Measurements from ENCODE around the gene ADGRB3. TPM values are rescaled to one million over a fixed set of nuclear protein-coding genes. Genes with fewer than 3 reads are reported as not detected.

The ADGRB3 gene
- total RNA-seq, 4 donors from 2014 or later = 1.6 to 2.6 (median 1.8) TPM

DNA sequence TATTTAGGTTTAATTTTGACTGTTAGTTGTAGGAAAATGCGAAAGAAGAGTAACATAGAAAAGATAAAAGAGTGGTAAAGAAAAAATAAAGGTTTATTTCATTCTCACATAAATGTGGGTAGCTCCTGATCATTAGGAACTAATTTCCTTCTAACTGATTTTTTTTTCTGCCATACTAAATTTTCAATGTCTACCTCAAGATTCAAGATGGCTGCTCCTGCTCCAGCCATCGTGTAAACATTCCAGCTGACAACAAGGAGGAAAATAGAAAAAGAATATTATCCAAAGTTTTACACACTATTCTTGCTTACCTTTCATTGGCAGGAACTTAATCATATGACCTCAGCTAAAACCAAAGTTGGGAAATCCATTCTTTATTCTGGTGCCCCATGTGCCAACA lies 673.5 kb downstream of the ADGRB3 start:
- TF ChIP-seq CTCF (IDR thresholded peaks at IDR 0.05; ENCODE audit: low read depth) = no peak

DNA sequence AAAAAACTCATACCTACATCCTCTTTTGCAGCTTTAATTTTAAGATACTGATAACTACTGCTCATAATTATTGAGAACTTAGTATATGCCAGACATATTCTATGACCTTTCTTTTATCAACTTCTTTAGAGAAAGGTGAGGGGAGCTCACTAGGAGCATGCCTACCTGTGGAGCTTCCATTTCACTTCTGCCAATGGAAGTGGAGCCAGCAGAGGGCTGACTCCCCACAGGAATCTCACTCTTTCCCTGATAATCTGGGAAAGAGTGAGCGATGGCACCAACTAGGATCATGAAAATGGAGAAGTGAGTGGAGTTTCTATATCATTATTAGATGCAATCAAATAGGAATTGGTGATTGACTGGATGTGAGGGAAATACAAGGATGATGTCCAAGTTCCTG lies 676.8 kb downstream of the ADGRB3 start:
- TF ChIP-seq CTCF (IDR thresholded peaks at IDR 0.05; ENCODE audit: low read depth) = no peak

GRCh38 chr6:69314001-69314400 lies 678.9 kb downstream of the ADGRB3 start:
- no peak for TF ChIP-seq CTCF (IDR thresholded peaks at IDR 0.05; ENCODE audit: low read depth)

DNA sequence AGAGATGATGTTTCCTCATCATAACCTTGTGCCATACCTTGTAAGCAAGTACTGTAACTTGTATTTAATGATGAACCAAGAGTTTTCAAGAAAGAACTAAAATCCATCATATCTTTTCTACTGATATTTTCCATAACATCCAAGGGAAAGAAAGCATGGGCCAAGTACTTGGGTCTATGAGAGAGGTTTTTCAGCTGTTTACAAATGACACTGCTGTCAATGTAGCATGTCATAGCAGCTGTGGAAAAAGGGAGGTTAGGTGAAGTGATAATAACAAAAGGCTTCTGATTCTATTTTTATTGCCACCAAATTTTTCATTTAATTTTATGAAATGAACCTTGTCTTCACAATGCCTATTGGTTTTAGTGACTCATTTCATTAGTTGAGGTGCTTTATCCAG lies 679.4 kb downstream of the ADGRB3 start:
- TF ChIP-seq CTCF (IDR thresholded peaks at IDR 0.05; ENCODE audit: low read depth) = no peak

DNA sequence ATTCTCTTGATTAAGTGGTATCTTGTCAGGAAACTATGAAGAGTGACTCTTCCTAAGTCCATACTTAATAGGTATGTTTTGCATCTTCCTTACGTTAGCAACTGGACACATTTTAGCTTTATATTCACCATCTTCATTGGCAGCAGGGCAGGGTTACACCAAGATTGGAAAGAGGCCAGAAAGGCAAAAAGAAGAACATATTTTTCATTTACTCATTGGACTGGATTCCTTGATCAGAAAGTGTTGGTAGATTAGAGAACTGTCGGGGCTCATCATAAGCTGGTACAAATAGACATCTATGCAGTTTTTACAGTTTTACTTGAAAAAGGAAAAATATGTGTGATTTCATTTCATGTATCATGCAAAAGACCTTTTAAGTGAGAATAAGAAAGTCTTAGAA lies 696.8 kb downstream of the ADGRB3 start:
- TF ChIP-seq CTCF (IDR thresholded peaks at IDR 0.05; ENCODE audit: low read depth) = no peak

- TF ChIP-seq CTCF (IDR thresholded peaks at IDR 0.05; ENCODE audit: low read depth) = no peak
Measured at GRCh38 chr6:69337311-69337710, 702.2 kb downstream of the ADGRB3 start.

GRCh38 chr6:69338431-69339162 lies 703.5 kb downstream of the ADGRB3 start:
- TF ChIP-seq CTCF (IDR thresholded peaks at IDR 0.05; ENCODE audit: low read depth) = no peak

All from subcutaneous adipose tissue (tissue), 4 donors.